Adrenal gland (tissue), 5 donors: ENCODE results near the gene C9orf78.

Source experiments
- CTCF ChIP-seq, 6 experiments: fragments of 450-650 bp in 4 of 6; fragments of 200-600 bp in 2 of 6; sonication (generic) in 1 of 6; IDR thresholded peaks; 1 replicate in 5 of 6; 2 replicates in 1 of 6; pipeline versions ENCODE4 v1.5.1 to v1.8.0; 2016 to 2021; ENCODE audit warnings: antibody characterized with exemption in 6 of 6, mild to moderate bottlenecking in 2 of 6, moderate library complexity in 1 of 6
- POLR2A ChIP-seq, 2 donors: fragments of 450-650 bp; IDR thresholded peaks; one replicate each; pipeline ENCODE4 v1.6.1; 2017; ENCODE audit warnings: antibody characterized with exemption in 2 of 2, mild to moderate bottlenecking in 2 of 2, moderate library complexity in 1 of 2
- donor health status: DM: no; HTN: no; CAD: no.

- TF ChIP-seq CTCF (IDR thresholded peaks at IDR 0.05) (no peak), POLR2A (IDR thresholded peaks at IDR 0.05) (no peak)
Measured at GRCh38 chr9:129840034-129840433, 5.0 kb upstream of the C9orf78 start.
